ENCODE measurements around the gene AHI1.

- TF ChIP-seq CTCF (optimal IDR thresholded peaks at IDR 0.05 in 1 of 3, IDR thresholded peaks at IDR 0.05 in 1 of 3, conservative IDR thresholded peaks at IDR 0.05 in 1 of 3; ENCODE audit: extremely low read depth in 1 of 3, insufficient read depth in 2 of 3, low read length in 3 of 3), result no peak
- TF ChIP-seq EZH2 (IDR thresholded peaks at IDR 0.05; ENCODE audit: low read length), result no peak
Observed at GRCh38 chr6:135418040-135418760, 79.3 kb downstream of the AHI1 start.

Data from keratinocyte (primary cell).